ENCODE data around the gene C2CD4A. TPM values are rescaled to one million over a fixed set of nuclear protein-coding genes. Genes with fewer than 3 reads are reported as not detected.
A peak's percentile ranks its signal among the peaks of the same experiment; 100 is the strongest.

Gene C2CD4A
- total RNA-seq, 2 experiments from 2014 or later, result 0.07 TPM; not detected in 1

- no peak for DNase-seq
- Mint-ChIP-seq H3K27me3 (peaks cover 42% of the 10 kb centered on the region), H3K9me3 (ENCODE audit: low read depth) (no peaks in the 10 kb centered on the region), H3K4me1 (peaks cover 19% of the 10 kb centered on the region), H3K36me3 (no peaks in the 10 kb centered on the region), H3K27ac (no peak overlapping the region), H3K4me3 (peak overlapping the region; percentile 73)
- peak; percentile 63 for ATAC-seq
- CTCF ChIA-PET, result interaction anchor here (0.8 to 6.0 kb wide), 4 partner anchors 7 to 235 kb away, joined by 3 to 34 read pairs (median 4); partner anchors contain the start of gene VPS13C
Observed at GRCh38 chr15:62068071-62068809, 1.5 kb downstream of the C2CD4A start.

- DNase-seq (no peak), ATAC-seq (no peak)
- CTCF ChIA-PET, result interaction anchor here (1.1 to 6.0 kb wide), 2 partner anchors 8 to 235 kb away, joined by 3 to 34 read pairs; partner anchors contain the start of gene VPS13C
- H3K36me3 Mint-ChIP-seq, result no peaks in the 10 kb centered on the region
- H3K27ac Mint-ChIP-seq, result no peak overlapping the region
- peak overlapping the region; percentile 73 for H3K4me3 Mint-ChIP-seq
- peaks cover 43% of the 10 kb centered on the region for H3K27me3 Mint-ChIP-seq
- peaks cover 19% of the 10 kb centered on the region for H3K4me1 Mint-ChIP-seq
- H3K9me3 Mint-ChIP-seq (ENCODE audit: low read depth), result no peaks in the 10 kb centered on the region
Observed at GRCh38 chr15:62068810-62069167, 2.0 kb downstream of the C2CD4A start.

GRCh38 chr15:62069551-62069950 lies 2.8 kb downstream of the C2CD4A start:
- H3K9me3 Mint-ChIP-seq (ENCODE audit: low read depth), result no peaks in the 10 kb centered on the region
- CTCF ChIA-PET, result interaction anchor here (1.1 to 6.0 kb wide), 2 partner anchors 9 to 236 kb away, joined by 3 to 34 read pairs; partner anchors contain the start of gene VPS13C
- H3K27ac Mint-ChIP-seq, result no peak overlapping the region
- no peak overlapping the region for H3K4me3 Mint-ChIP-seq
- ATAC-seq (no peak), DNase-seq (no peak)
- no peaks in the 10 kb centered on the region for H3K36me3 Mint-ChIP-seq
- H3K4me1 Mint-ChIP-seq, result peaks cover 19% of the 10 kb centered on the region
- peaks cover 47% of the 10 kb centered on the region for H3K27me3 Mint-ChIP-seq

- Mint-ChIP-seq H3K27me3 (peaks cover 37% of the 10 kb centered on the region), H3K27ac (no peak overlapping the region), H3K4me3 (no peak overlapping the region), H3K4me1 (peaks cover 14% of the 10 kb centered on the region), H3K36me3 (no peaks in the 10 kb centered on the region), H3K9me3 (ENCODE audit: low read depth) (no peaks in the 10 kb centered on the region)
- CTCF ChIA-PET, result interaction anchor here (0.9 to 6.0 kb wide), 3 partner anchors 11 to 238 kb away, joined by 3 to 34 read pairs (median 3); partner anchors contain the start of gene VPS13C
- DNase-seq (no peak), ATAC-seq (no peak)
Observed at GRCh38 chr15:62071711-62072308, 5.0 kb downstream of the C2CD4A start.

DNA sequence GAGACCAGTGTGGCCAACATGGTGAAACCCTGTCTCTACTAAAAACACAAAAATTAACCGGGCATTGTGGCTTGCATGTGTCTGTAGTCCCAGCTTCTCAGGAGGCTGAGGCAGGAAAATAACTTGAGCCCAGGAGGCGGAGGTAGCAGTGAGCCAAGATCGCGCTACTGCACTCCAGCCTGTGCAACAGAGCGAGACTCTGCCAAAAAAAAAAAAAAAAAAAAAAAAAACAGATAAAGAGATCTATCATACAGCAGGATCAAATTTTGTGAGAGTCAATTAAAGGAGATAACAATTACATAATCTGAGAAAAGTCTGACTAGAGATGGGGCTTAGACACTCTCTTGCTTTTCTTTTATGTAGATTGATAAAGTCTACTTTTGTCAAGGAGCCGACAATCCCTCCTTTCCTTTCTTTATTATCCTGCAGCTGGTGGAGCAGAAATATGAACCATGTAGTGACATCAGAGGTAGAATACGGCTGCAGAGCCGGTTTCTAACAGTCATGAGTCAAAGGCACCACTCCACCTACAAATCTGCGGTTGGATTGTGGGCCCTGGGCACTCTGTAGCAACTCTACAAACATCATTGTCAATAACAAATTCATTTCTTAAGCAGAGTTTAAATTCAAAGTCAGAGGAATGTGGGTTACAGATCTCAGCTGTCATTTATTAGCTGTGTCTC lies 9.0 kb downstream of the C2CD4A start:
- no peaks in the 10 kb centered on the region for H3K9me3 Mint-ChIP-seq (ENCODE audit: low read depth)
- ATAC-seq, result no peak
- H3K4me3 Mint-ChIP-seq, result no peak overlapping the region
- no peak for DNase-seq
- CTCF ChIA-PET, result interaction anchor here (1.9 kb wide), 1 partner anchor 9 kb away, joined by 5 read pairs; the partner anchor contains the start of gene C2CD4A
- H3K4me1 Mint-ChIP-seq, result no peaks in the 10 kb centered on the region
- H3K27ac Mint-ChIP-seq, result no peak overlapping the region
- H3K36me3 Mint-ChIP-seq, result no peaks in the 10 kb centered on the region
- peaks cover 18% of the 10 kb centered on the region for H3K27me3 Mint-ChIP-seq

- no peaks in the 10 kb centered on the region for H3K4me1 Mint-ChIP-seq
- no peak overlapping the region for H3K27ac Mint-ChIP-seq
- peaks cover 3% of the 10 kb centered on the region for H3K27me3 Mint-ChIP-seq
- H3K4me3 Mint-ChIP-seq, result no peak overlapping the region
- DNase-seq (no peak), ATAC-seq (no peak)
- CTCF ChIA-PET, result no interaction called here
- peaks cover 2% of the 10 kb centered on the region for H3K9me3 Mint-ChIP-seq (ENCODE audit: low read depth)
- no peaks in the 10 kb centered on the region for H3K36me3 Mint-ChIP-seq
Observed at GRCh38 chr15:62079594-62079993, 12.8 kb downstream of the C2CD4A start.

DNA sequence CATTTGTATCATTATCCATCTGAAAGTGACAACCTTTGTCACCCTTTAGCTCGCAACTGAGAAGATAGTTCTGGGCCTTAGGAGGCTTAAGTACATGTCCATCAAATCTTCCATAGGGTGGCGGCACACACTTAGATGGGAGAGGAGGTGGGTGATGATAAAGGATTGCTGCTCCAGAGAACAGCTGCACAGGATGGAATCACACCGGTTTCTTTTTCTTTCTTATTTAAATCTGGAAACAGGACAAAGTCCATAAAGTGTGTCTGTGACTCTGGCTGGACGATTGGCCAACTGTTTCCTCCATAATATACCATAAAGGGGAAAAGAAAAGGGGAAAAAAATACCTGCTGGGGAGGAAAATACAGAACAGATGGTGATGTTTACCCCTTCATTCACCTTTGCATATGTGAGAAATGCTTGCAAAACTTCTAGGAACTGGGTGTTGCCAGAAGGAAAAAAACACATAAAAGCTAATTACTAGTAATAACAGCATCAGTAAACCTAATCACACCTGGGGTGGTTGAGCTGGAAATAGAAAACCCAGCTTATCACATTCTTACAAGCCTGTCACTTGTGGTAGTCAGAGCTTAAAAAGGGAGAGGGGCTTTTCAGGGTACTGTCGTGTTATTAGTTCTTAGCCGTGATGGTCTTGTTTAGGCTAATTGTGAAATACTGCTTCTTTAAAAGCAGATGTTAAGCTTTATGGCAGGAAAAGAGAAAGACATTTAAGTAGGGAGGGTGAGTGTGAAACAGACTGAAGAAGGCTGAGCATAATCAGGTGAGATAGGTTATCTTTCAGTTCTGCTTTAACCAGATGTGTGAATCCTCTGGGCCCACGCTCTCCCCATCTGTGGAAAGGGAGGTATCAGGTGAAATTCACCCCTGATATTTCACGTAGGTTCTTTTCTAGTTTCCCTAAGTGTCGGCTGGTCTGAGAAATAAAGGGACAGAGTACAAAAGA lies 16.7 kb downstream of the C2CD4A start:
- no peak for ATAC-seq
- H3K4me3 Mint-ChIP-seq, result no peak overlapping the region
- H3K36me3 Mint-ChIP-seq, result no peaks in the 10 kb centered on the region
- H3K27me3 Mint-ChIP-seq, result no peaks in the 10 kb centered on the region
- DNase-seq, result no peak
- H3K9me3 Mint-ChIP-seq (ENCODE audit: low read depth), result peaks cover 2% of the 10 kb centered on the region
- H3K4me1 Mint-ChIP-seq, result no peaks in the 10 kb centered on the region
- H3K27ac Mint-ChIP-seq, result no peak overlapping the region
- CTCF ChIA-PET, result interaction anchor here (1.1 kb wide), 1 partner anchor 9 kb away, joined by 3 read pairs; no protein-coding TSS in a partner anchor

DNA sequence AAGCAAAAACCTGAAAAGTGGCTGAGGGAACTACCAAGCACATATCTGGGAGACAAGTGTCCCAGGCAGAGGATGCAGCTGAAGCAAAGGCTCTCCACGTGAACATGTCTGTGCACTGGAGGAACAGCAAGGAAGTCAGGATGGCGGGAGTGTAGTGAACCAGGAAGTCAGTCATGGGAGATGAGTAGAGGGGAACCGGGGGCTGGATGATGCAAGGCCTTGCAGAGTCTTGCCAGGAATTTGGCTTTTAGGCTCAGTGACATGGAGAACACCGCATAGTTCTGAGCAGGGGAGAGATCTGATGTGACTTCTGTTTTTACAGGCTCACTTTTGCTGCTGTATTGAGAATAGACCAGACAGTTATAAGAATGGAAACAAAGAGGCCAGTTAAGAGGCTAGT lies 19.0 kb downstream of the C2CD4A start:
- Mint-ChIP-seq H3K36me3 (no peaks in the 10 kb centered on the region), H3K27me3 (no peaks in the 10 kb centered on the region), H3K27ac (no peak overlapping the region), H3K9me3 (ENCODE audit: low read depth) (peaks cover 2% of the 10 kb centered on the region), H3K4me3 (no peak overlapping the region), H3K4me1 (no peaks in the 10 kb centered on the region)
- DNase-seq (no peak), ATAC-seq (no peak)
- CTCF ChIA-PET, result no interaction called here

- Mint-ChIP-seq H3K4me1 (no peaks in the 10 kb centered on the region), H3K27ac (no peak overlapping the region), H3K36me3 (no peaks in the 10 kb centered on the region), H3K27me3 (no peaks in the 10 kb centered on the region), H3K4me3 (no peak overlapping the region), H3K9me3 (ENCODE audit: low read depth) (peaks cover 2% of the 10 kb centered on the region)
- CTCF ChIA-PET, result interaction anchor here (1.0 kb wide), 1 partner anchor 11 kb away, joined by 3 read pairs; no protein-coding TSS in a partner anchor
- DNase-seq, result no peak
- no peak for ATAC-seq
Observed at GRCh38 chr15:62087671-62088352, 21.0 kb downstream of the C2CD4A start.

GRCh38 chr15:62088353-62088693 lies 21.5 kb downstream of the C2CD4A start:
- no peak overlapping the region for H3K4me3 Mint-ChIP-seq
- H3K36me3 Mint-ChIP-seq, result no peaks in the 10 kb centered on the region
- no peak for ATAC-seq

DNA sequence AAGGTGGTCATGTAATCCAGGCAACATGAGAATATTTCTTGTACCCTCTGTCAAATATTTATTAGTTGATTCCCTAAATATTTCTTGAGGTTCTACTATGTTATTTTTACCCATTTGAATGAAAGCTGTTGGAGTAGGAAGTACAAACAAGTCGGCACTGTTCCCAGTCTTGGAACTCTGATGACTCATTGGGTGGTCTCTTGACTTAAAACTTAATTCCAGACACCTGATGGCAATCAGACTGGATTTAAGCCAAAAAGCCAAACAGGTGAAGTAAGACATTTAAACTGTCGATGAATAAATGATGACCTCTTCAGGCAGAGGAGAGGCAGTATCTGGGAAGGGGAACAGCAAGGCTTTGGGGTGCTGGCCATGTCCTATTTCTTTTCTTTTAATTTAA lies 22.8 kb downstream of the C2CD4A start:
- no peak overlapping the region for H3K27ac Mint-ChIP-seq
- H3K4me1 Mint-ChIP-seq, result no peaks in the 10 kb centered on the region
- no peaks in the 10 kb centered on the region for H3K36me3 Mint-ChIP-seq
- CTCF ChIA-PET, result no interaction called here
- ATAC-seq (no peak), DNase-seq (no peak)
- H3K9me3 Mint-ChIP-seq (ENCODE audit: low read depth), result no peaks in the 10 kb centered on the region
- no peaks in the 10 kb centered on the region for H3K27me3 Mint-ChIP-seq
- H3K4me3 Mint-ChIP-seq, result no peak overlapping the region

More at GRCh38 chr15:62088353-62088693, 21.5 kb downstream of the C2CD4A start:
- CTCF ChIA-PET, result interaction anchor here (0.5 to 1.0 kb wide), 2 partner anchors 10 to 1979 kb away, joined by 3 read pairs; no protein-coding TSS in a partner anchor
- peaks cover 2% of the 10 kb centered on the region for H3K9me3 Mint-ChIP-seq (ENCODE audit: low read depth)
- no peak overlapping the region for H3K27ac Mint-ChIP-seq
- DNase-seq, result no peak
- no peaks in the 10 kb centered on the region for H3K4me1 Mint-ChIP-seq
- no peaks in the 10 kb centered on the region for H3K27me3 Mint-ChIP-seq

GRCh38 chr15:62090988-62091387 lies 24.2 kb downstream of the C2CD4A start:
- Mint-ChIP-seq H3K4me3 (no peak overlapping the region), H3K27ac (no peak overlapping the region), H3K36me3 (no peaks in the 10 kb centered on the region), H3K27me3 (no peaks in the 10 kb centered on the region), H3K4me1 (no peaks in the 10 kb centered on the region), H3K9me3 (ENCODE audit: low read depth) (no peaks in the 10 kb centered on the region)
- no peak for DNase-seq
- CTCF ChIA-PET, result no interaction called here
- no peak for ATAC-seq
